COLO829 (cell line): ENCODE results near the gene CALCOCO2.
A peak's percentile ranks its signal among the peaks of the same experiment; 100 is the strongest.

ENCODE experiments used
- DNase-seq: peaks from one replicate; pipeline ENCODE4 v3.0.0; 2012; ENCODE audit warnings: low spot score

Gene CALCOCO2

DNA sequence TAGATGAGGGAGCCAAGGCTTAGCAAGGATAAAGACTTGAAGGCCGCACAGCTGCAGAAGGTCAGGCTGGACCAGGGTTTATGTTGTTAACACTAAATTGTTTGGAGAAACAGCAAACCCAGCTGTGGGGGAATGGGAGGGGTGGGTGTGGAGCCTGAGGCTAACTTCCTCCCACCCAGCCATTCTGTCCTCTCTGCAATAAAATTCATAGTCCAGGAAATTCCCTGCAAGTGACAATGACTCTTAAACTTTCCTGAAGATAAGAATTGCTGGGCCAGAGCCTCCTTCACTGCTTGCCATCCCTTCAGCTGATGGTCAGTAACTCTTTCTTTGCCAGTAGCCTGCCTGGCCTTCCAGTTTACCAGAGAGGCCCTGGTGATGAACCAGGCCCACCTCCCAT lies 42.4 kb downstream of the CALCOCO2 start:
- no peak for DNase-seq

GRCh38 chr17:48873696-48874443 lies 43.0 kb downstream of the CALCOCO2 start:
- no peak for DNase-seq

- peak; percentile 89 for DNase-seq
These were observed 48.4 kb downstream of the CALCOCO2 start for GRCh38 chr17:48878920-48879898.

- DNase-seq = no peak
These were observed 51.4 kb downstream of the CALCOCO2 start for GRCh38 chr17:48882272-48882671.

DNA sequence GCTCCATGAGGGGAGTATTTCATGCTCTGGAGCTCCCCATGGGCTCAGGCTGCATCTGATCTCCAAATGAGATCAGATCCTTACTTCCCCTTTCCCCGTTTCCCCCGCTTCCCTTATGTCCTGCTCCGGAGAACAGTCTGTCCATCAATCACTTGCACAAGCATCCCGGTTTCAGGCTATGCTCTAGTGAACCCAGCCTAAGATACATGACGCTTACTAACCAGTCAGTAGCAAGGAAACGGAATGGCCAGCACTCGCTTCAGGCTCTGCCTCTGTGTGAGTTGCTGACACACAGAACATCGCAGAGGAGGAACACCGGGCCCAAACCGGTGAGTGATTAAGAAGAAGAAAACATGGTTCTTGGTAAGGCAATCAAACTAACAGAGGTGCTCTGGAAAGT lies 52.3 kb downstream of the CALCOCO2 start:
- no peak for DNase-seq

DNA sequence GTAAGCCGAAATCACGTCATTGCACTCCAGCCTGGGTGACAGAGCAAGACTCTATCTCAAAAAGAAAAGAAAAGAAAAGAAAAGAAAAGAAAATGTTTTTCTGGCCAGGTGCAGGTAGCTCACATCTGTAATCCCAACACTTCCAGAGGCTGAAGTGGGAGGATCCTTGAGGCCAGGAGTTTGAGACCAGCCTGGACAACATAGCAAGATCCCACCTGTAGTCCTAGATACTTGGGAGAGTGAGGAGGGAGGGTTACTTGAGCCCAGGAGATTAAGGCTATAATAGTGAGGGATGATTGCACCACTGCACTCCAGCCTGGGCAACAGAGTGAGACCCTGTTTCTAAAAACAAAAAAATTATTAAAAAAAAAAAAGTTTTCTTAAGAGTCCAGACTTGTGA lies 59.3 kb downstream of the CALCOCO2 start:
- DNase-seq = no peak

- DNase-seq = no peak
These were observed 62.3 kb downstream of the CALCOCO2 start for GRCh38 chr17:48892940-48893645.

- no peak for DNase-seq
These were observed 63.0 kb downstream of the CALCOCO2 start for GRCh38 chr17:48893646-48894508.

DNA sequence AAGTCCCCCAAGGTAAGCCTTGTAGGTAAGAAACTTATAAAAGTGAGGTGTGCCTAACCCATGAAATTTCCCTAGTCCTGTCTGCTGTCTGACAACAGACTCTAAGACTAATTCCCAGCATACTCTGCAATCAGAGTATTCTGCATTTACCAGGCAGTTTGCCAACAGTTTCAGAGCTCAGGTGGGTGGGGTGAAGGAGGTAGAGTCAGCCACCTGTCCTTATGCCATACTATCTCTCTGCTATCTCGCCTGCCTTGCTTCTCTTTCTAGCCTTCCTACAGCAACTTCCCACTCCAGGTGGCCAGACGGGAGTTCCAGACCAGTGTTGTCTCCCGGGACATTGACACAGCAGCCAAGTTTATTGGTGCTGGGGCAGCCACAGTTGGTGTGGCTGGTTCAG lies 64.1 kb downstream of the CALCOCO2 start:
- no peak for DNase-seq

DNA sequence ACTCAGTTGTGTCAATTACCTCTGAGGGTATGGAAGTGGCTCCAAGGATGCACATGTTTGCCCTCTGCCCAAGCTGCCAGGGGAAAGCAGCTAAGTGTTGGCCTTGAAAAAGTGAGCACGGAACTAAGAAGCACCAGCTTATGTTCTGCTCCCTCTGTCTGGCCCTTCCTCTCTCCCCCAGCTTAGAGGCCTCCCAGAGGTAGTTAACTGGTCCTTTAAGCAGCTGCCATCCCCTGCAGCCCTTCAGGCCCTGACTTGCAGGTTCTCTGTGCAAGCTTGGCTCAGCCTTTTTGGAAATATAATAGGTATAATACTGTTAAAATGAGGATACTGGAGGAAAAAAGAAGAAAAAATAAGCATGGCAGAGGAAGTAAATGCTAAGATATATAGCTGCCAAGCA lies 70.4 kb downstream of the CALCOCO2 start:
- DNase-seq = no peak

GRCh38 chr17:48903401-48903800 lies 72.6 kb downstream of the CALCOCO2 start:
- DNase-seq = no peak

DNA sequence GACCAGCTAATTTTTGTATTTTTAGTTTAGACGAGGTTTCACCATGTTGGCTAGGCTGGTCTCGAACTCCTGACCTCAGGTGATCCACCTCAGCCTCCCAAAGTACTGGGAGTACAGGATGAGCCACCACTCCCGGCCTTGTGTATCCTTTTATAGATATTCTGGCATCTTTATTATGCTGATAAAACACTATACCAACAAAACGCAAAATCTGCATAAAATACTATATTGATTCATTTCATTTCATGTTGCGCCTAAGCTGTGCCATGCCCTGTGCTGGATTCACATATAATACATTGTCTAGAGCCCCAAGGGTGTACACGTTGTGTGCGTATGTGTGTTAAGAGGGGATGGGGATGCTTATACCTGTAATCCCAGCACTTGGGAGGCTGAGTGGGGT lies 73.6 kb downstream of the CALCOCO2 start:
- no peak for DNase-seq

GRCh38 chr17:48905987-48906515 lies 75.2 kb downstream of the CALCOCO2 start:
- DNase-seq = no peak

DNA sequence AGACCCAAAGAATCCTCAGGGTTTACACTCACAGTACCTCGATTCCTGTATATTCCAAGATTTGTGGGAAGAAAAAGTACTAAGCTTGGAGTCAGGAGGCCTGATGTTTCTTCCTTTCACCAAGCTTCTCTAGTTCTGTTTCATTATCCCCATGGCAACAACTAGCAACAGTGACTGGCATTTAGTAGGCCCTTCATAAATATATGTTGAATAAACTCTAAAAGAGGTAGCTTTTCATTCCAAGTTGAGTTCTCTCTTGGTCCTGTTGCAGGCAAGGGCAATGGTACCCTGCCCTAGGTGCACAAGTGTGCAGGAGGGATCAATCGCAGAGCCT lies 76.8 kb downstream of the CALCOCO2 start:
- DNase-seq = peak; percentile 63

- DNase-seq = peak; percentile 95
These were observed 77.4 kb downstream of the CALCOCO2 start, which contains the start of gene UBE2Z for GRCh38 chr17:48908047-48908843. Gene UBE2Z (plus strand): TSS chr17:48908407. CDS start chr17:48908504, 97 bp downstream.

DNA sequence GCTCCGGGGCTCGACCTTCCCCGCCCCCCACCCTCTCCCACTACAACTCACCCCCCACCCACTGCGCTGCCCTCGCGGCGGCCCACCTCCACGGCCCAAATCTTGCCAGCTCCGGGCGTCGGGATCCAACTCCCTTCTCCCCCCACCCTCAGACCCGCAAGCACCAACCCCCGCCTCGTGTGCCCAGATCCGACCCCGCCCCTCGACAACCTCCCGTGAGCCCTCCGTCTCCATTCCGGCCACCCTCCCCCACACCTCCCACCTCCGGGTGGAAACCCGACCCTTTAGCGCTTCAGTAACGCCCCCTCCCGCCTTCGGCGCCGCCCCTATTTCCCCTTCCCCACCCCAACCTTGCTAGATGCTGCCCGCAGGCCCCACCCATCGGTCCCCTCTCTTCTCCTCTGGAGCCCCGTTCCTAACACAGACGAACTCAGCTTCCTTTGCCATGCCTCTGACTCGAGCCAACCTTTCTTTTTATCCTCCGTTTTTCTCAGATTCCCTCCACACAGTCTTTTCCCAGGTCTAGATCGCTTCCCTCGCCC lies 78.1 kb downstream of the CALCOCO2 start:
- peak; percentile 88 for DNase-seq

DNA sequence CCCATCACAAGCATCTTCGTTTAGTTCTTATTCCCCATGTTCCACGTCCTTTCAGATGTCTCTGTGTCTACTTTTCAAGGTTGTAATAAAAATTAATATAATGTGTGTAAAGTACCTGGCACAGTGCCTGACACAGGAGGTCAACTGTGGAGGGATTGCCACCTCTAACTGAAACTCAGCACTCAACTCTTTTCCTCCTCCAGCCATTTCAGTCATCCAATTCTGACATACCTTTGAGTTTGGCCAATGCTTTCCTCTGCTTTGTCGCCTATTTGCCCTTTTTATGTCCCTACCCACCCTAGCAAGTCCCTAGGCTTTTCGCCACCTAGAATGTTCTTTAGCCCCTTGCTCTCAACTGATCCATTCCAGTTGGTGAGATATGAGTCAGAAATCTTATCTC lies 78.9 kb downstream of the CALCOCO2 start:
- no peak for DNase-seq

DNA sequence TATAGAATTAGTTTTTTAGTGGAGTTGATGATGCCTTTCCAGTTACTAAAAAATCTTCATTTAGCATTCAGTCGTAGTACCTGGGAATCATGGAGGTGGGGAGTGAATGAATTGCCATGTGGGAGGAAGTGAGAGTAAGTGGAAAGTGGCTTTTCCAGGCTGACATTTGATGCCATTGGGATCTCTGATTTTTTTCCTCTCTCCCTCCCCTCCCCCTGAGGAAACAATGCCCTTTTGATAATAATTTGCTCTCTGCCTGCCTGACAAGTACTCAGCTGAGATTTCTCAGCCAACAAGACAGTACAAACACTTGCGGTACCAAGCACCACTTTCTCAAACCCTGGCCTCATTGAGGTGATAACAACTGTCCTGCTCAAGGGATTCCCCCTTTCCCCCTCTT lies 79.5 kb downstream of the CALCOCO2 start:
- DNase-seq = peak; percentile 82

DNA sequence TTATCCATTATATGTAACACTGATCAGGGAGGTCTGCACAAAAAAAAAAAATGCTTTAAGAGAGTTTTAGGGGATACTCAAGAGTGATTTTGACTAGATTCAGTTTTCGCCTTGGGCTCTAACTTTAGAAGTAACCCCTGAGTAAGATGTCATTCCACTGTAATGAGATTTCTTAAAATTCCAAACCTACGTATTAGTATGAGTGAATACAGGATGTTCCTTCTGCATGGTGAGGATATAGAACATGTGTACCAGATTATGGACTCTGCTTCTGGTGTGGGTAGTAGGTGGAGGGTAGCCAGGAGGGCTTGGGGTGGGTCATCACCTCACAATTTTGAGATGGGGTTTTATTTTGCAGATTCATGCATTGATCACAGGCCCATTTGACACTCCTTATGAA lies 81.6 kb downstream of the CALCOCO2 start:
- no peak for DNase-seq
